SK-N-SH (cell line): Measurements from ENCODE around the gene ZFP14. TPM values are rescaled to one million over a fixed set of nuclear protein-coding genes. Genes with fewer than 3 reads are reported as not detected.

Source experiments
- CTCF ChIA-PET: fragments of 300-600, 350-600 bp; formaldehyde crosslinking; extraction: SDS; loops from one replicate; lab custom pipeline; 2021; lab: Yijun Ruan, JAX
- POLR2A ChIA-PET: fragments of 350-600 bp; sonication (Branson Sonifier 250); formaldehyde crosslinking; extraction: SDS; loops from one replicate; lab custom pipeline; 2020; ENCODE audit warnings: antibody characterized with exemption, inconsistent platforms; lab: Yijun Ruan, JAX
- DNase-seq: peaks from one replicate; pipeline ENCODE4 v3.0.0; 2012
- H2AFZ ChIP-seq: fragments of 200-600 bp; sonication (generic); 2 replicates; pipeline ENCODE4 v1.8.1; 2016; ENCODE audit warnings: antibody characterized with exemption, mild to moderate bottlenecking, low read depth
- H3F3A ChIP-seq: fragments of 200-600 bp; sonication (generic); replicated peaks from 2 replicates; pipeline ENCODE3; 2016; ENCODE audit warnings: antibody characterized with exemption, mild to moderate bottlenecking; ENCODE audit not compliant: insufficient read depth
- H3K27ac ChIP-seq, 2 experiments: fragments of 200-500 bp in 1 of 2; fragments of 200-600 bp in 1 of 2; sonication (Bioruptor generic) in 1 of 2; sonication (generic), shearing (Covaris generic) in 1 of 2; 2 replicates each; pipeline versions ENCODE4 v1.5.1 to v1.6.1; 2014 to 2016; ENCODE audit warnings: low read depth in 2 of 2, inconsistent platforms in 1 of 2, low read length in 1 of 2, mild to moderate bottlenecking in 1 of 2, mixed read lengths in 1 of 2
- H3K27me3 ChIP-seq: fragments of 200-600 bp; sonication (generic), shearing (Covaris generic); 2 replicates; pipeline ENCODE4 v1.6.1; 2016; ENCODE audit warnings: mixed run types; ENCODE audit not compliant: insufficient read depth
- H3K36me3 ChIP-seq, 2 experiments: fragments of 200-500 bp in 1 of 2; fragments of 200-600 bp in 1 of 2; sonication (Bioruptor generic) in 1 of 2; sonication (generic) in 1 of 2; replicated peaks in 1 of 2; 2 replicates each; pipeline versions ENCODE3 to v1.5.1; 2014 to 2016; ENCODE audit warnings: low read length in 1 of 2, mild to moderate bottlenecking in 1 of 2; ENCODE audit not compliant: insufficient read depth in 2 of 2, control insufficient read depth in 1 of 2
- H3K4me1 ChIP-seq, 2 experiments: fragments of 200-500 bp in 1 of 2; fragments of 200-600 bp in 1 of 2; sonication (Bioruptor generic) in 1 of 2; sonication (generic), shearing (Covaris generic) in 1 of 2; 2 replicates each; pipeline versions ENCODE4 v1.5.1 to v1.6.1; 2014 to 2016; ENCODE audit warnings: low read depth in 1 of 2, low read length in 1 of 2, mixed run types in 1 of 2; ENCODE audit not compliant: insufficient read depth in 2 of 2, control insufficient read depth in 1 of 2
- H3K4me2 ChIP-seq: fragments of 200-600 bp; sonication (generic), shearing (Covaris generic); 2 replicates; pipeline ENCODE4 v1.6.1; 2017; ENCODE audit warnings: mixed run types
- H3K4me3 ChIP-seq, 2 experiments: fragments of 200-500 bp in 1 of 2; fragments of 200-600 bp in 1 of 2; sonication (Bioruptor generic) in 1 of 2; sonication (generic), shearing (Covaris generic) in 1 of 2; 2 replicates each; pipeline versions ENCODE4 v1.5.1 to v1.8.1; 2014 to 2016; ENCODE audit warnings: low read depth in 2 of 2, inconsistent platforms in 1 of 2, low read length in 1 of 2, mild to moderate bottlenecking in 1 of 2, mixed read lengths in 1 of 2, moderate library complexity in 1 of 2
- H3K79me2 ChIP-seq: fragments of 200-600 bp; sonication (generic); 2 replicates; pipeline ENCODE4 v1.8.1; 2017; ENCODE audit warnings: mild to moderate bottlenecking; ENCODE audit not compliant: insufficient read depth
- H3K9ac ChIP-seq: fragments of 200-600 bp; sonication (generic); 2 replicates; pipeline ENCODE4 v1.6.1; 2017; ENCODE audit warnings: mixed run types
- H3K9me2 ChIP-seq: fragments of 200-600 bp; sonication (generic); 2 replicates; pipeline ENCODE4 v1.6.1; 2017; ENCODE audit warnings: mixed run types
- H3K9me3 ChIP-seq: fragments of 200-600 bp; sonication (generic); 2 replicates; pipeline ENCODE4 v1.6.1; 2017; ENCODE audit warnings: mixed run types, mild to moderate bottlenecking, moderate library complexity
- H4K20me1 ChIP-seq: fragments of 200-600 bp; sonication (generic); 2 replicates; pipeline ENCODE4 v1.6.1; 2017; ENCODE audit warnings: mild to moderate bottlenecking, mixed run types; ENCODE audit not compliant: insufficient read depth
- CHD2 ChIP-seq: fragments of 150-350 bp; IDR thresholded peaks from 2 replicates; pipeline ENCODE4 v1.6.1; 2018; ENCODE audit warnings: low read length; ENCODE audit not compliant: partially characterized antibody
- CTCF ChIP-seq: fragments of 200-600 bp; sonication (generic); IDR thresholded peaks from 2 replicates; pipeline ENCODE4 v1.6.1; 2017; ENCODE audit warnings: antibody characterized with exemption, mild to moderate bottlenecking, moderate library complexity
- ELF1 ChIP-seq: IDR thresholded peaks from 2 replicates; pipeline ENCODE4 v1.4.0; 2012
- EP300 ChIP-seq, 2 experiments: IDR thresholded peaks; 2 replicates each; pipeline versions ENCODE4 v1.4.0 to v1.6.1; 2012; ENCODE audit warnings: borderline replicate concordance in 1 of 2, low read depth in 1 of 2, low read length in 1 of 2
- FOSL2 ChIP-seq: IDR thresholded peaks from 2 replicates; pipeline ENCODE4 v1.4.0; 2012; ENCODE audit warnings: low read depth, mild to moderate bottlenecking, moderate library complexity, borderline replicate concordance
- GATA2 ChIP-seq: sonication (generic); formaldehyde crosslinking; IDR thresholded peaks from 2 replicates; pipeline ENCODE4 v1.5.0; 2020; ENCODE audit warnings: mild to moderate bottlenecking, missing genetic modification reagents
- MEF2A ChIP-seq: IDR thresholded peaks from 2 replicates; pipeline ENCODE4 v1.4.0; 2012; ENCODE audit warnings: low read depth, borderline replicate concordance
- MXI1 ChIP-seq: IDR thresholded peaks from 2 replicates; pipeline ENCODE4 v1.6.1; 2012; ENCODE audit warnings: mild to moderate bottlenecking, low read depth, low read length, improper control_type of control experiment
- NFIC ChIP-seq: IDR thresholded peaks from 2 replicates; pipeline ENCODE4 v1.4.0; 2012; ENCODE audit warnings: borderline replicate concordance
- NRF1 ChIP-seq: IDR thresholded peaks from 2 replicates; pipeline ENCODE4 v1.6.1; 2012; ENCODE audit warnings: low read depth, mild to moderate bottlenecking, low read length
- PBX3 ChIP-seq: IDR thresholded peaks from 2 replicates; pipeline ENCODE4; 2012
- REST ChIP-seq: IDR thresholded peaks from 2 replicates; pipeline ENCODE4 v1.6.1; 2012; ENCODE audit warnings: mild to moderate bottlenecking, low read depth, low read length, moderate library complexity
- RXRA ChIP-seq: IDR thresholded peaks from 2 replicates; pipeline ENCODE4 v1.4.0; 2012; ENCODE audit warnings: low read depth, mild to moderate bottlenecking, borderline replicate concordance
- SMC3 ChIP-seq: IDR thresholded peaks from 2 replicates; pipeline ENCODE4 v1.6.1; 2012; ENCODE audit warnings: low read depth, low read length, improper control_type of control experiment
- TEAD4 ChIP-seq: IDR thresholded peaks from 2 replicates; pipeline ENCODE4 v1.4.0; 2012; ENCODE audit warnings: mild to moderate bottlenecking, borderline replicate concordance; ENCODE audit not compliant: insufficient read depth
- USF1 ChIP-seq: IDR thresholded peaks from 2 replicates; pipeline ENCODE4 v1.4.0; 2012; ENCODE audit warnings: low read depth, borderline replicate concordance
- USF2 ChIP-seq: fragments of 150-350 bp; IDR thresholded peaks from 2 replicates; pipeline ENCODE4 v1.6.1; 2017; ENCODE audit warnings: antibody characterized with exemption, low read length, low read depth, borderline replicate concordance
- YY1 ChIP-seq: IDR thresholded peaks from 2 replicates; pipeline ENCODE4 v1.4.0; 2012; ENCODE audit warnings: low read depth, mild to moderate bottlenecking
- ZBTB33 ChIP-seq: IDR thresholded peaks from 2 replicates; pipeline ENCODE4 v1.4.0; 2012; ENCODE audit warnings: low read depth, borderline replicate concordance
- WGBS: methylation state at CpG from one replicate; pipeline ENCODE4 v1.1.6; 2017; ENCODE audit warnings: low lambda C conversion rate; 5-methylcytosine and 5-hydroxymethylcytosine counted together
- polyA plus RNA-seq, 3 experiments: library from polyadenylated mRNA; depleted of rRNA; stranded (reverse); fragments of >200 nt; gene quantifications; 2 replicates each; pipeline ENCODE4 v1.2.3, GENCODE V29; 2012

ZFP14 gene
- polyA plus RNA-seq, 1 of the 3 experiments (the other 2 are of a cell fraction): 1.1 TPM

GRCh38 chr19:36409841-36410240 is 30.8 kb upstream of the ZFP14 start:
- POLR2A ChIA-PET: no interaction called here
- Histone ChIP-seq H3K9me2 (no peaks in the 10 kb centered on the region), H3F3A (peaks cover 3% of the 10 kb centered on the region), H3K4me3 (no peak overlapping the region), H3K27me3 (no peaks in the 10 kb centered on the region), H3K27ac (no peak overlapping the region), H3K4me1 (no peaks in the 10 kb centered on the region), H3K36me3 (peaks cover 44 to 56% of the 10 kb centered on the region in 2 experiments), H4K20me1 (no peaks in the 10 kb centered on the region), H3K4me2 (no peak overlapping the region)
- 91% methylated on average over 5 of the region's 5 CpGs for WGBS
- DNase-seq: no peak
- no peak for TF ChIP-seq CHD2
- no peak for TF ChIP-seq RXRA
- no peak for TF ChIP-seq MEF2A
- TF ChIP-seq NRF1: no peak
- TF ChIP-seq EP300 (IDR thresholded peaks at IDR 0.05; ENCODE audit: borderline replicate concordance in 1 of 2, low read depth in 1 of 2, low read length in 1 of 2): no peak
- TF ChIP-seq YY1: no peak
- TF ChIP-seq MXI1: no peak
- no peak for TF ChIP-seq TEAD4
- TF ChIP-seq NFIC: no peak
- no peak for TF ChIP-seq ELF1
- no peak for TF ChIP-seq FOSL2
- TF ChIP-seq ZBTB33: no peak
- TF ChIP-seq SMC3: no peak
- TF ChIP-seq GATA2 (CRISPR knock-in tag): no peak
- no peak for TF ChIP-seq REST
- TF ChIP-seq CTCF: no peak
- TF ChIP-seq USF2: no peak
- no peak for TF ChIP-seq PBX3
- TF ChIP-seq USF1: no peak
- TF ChIP-seq, all 33 proteins: peak for 0
- peaks cover 8% of the 10 kb centered on the region; the same call in 1 of the 2 replicates for H3K9me3 ChIP-seq
- H2AFZ ChIP-seq: no peak overlapping the region
- H3K79me2 ChIP-seq: peaks cover 48% of the 10 kb centered on the region
- CTCF ChIA-PET: no interaction called here
- H3K9ac ChIP-seq: no peak overlapping the region
